GM12878 (cell line): ENCODE results near the gene MRPL57. TPM values are rescaled to one million over a fixed set of nuclear protein-coding genes. Genes with fewer than 3 reads are reported as not detected.

ENCODE experiments used
- ASH2L ChIP-seq: fragments of 300-600, 200-600 bp; sonication (generic); IDR thresholded peaks from 2 replicates; pipeline ENCODE4 v1.6.1; 2017; ENCODE audit warnings: low read depth, mild to moderate bottlenecking, borderline replicate concordance
- CBFB ChIP-seq: IDR thresholded peaks from 2 replicates; pipeline ENCODE4 v1.6.1; 2016; ENCODE audit warnings: antibody characterized with exemption, low read depth
- CBX5 ChIP-seq: sonication (generic); IDR thresholded peaks from 2 replicates; pipeline ENCODE4 v1.6.1; 2016; ENCODE audit warnings: low read depth, moderate library complexity, mild to moderate bottlenecking, inconsistent platforms
- EZH2 ChIP-seq: IDR thresholded peaks from 2 replicates; pipeline ENCODE4 v1.6.1; 2012; ENCODE audit warnings: low read depth, mild to moderate bottlenecking, control low read depth, inconsistent platforms, low read length, borderline replicate concordance; ENCODE audit not compliant: control insufficient read depth
- FOS ChIP-seq: IDR thresholded peaks from 3 replicates; pipeline ENCODE4 v1.6.1; 2011; ENCODE audit warnings: borderline replicate concordance; ENCODE audit not compliant: insufficient read length; ENCODE audit errors: extremely low read depth
- FOXM1 ChIP-seq: IDR thresholded peaks from 2 replicates; pipeline ENCODE4 v1.6.1; 2012; ENCODE audit warnings: low read depth, mild to moderate bottlenecking, inconsistent platforms, low read length, moderate library complexity
- HDAC2 ChIP-seq: fragments of 200-600 bp; sonication (generic); IDR thresholded peaks from 2 replicates; pipeline ENCODE4 v1.6.1; 2017
- MXI1 ChIP-seq: fragments of 150-350 bp; IDR thresholded peaks from 2 replicates; pipeline ENCODE4 v1.6.1; 2011; ENCODE audit warnings: low read depth, mild to moderate bottlenecking, inconsistent platforms, low read length, improper control_type of control experiment
- MYC ChIP-seq: IDR thresholded peaks from 2 replicates; pipeline ENCODE4 v1.6.1; 2011; ENCODE audit warnings: mild to moderate bottlenecking, low read length, moderate library complexity, inconsistent platforms; ENCODE audit not compliant: insufficient read depth, insufficient replicate concordance, insufficient read length, severe bottlenecking
- NFXL1 ChIP-seq: fragments of 450-650 bp; IDR thresholded peaks from 2 replicates; pipeline ENCODE4 v1.6.1; 2017; ENCODE audit warnings: antibody characterized with exemption, mild to moderate bottlenecking, borderline replicate concordance
- NR2C2 ChIP-seq: IDR thresholded peaks from 2 replicates; pipeline ENCODE4 v1.6.1; 2011; ENCODE audit warnings: borderline replicate concordance, low read depth; ENCODE audit not compliant: control insufficient read depth, insufficient read length
- POLR2A ChIP-seq: IDR thresholded peaks from 2 replicates; pipeline ENCODE4 v1.6.1; 2011; ENCODE audit warnings: low read depth, mild to moderate bottlenecking, low read length
- RAD21 ChIP-seq: IDR thresholded peaks from 2 replicates; pipeline ENCODE4 v1.6.1; 2011; ENCODE audit warnings: mild to moderate bottlenecking, low read depth, low read length, moderate library complexity; ENCODE audit not compliant: insufficient read depth
- RCOR1 ChIP-seq: conservative IDR thresholded peaks from 2 replicates; pipeline ENCODE4 v1.6.1; 2012; ENCODE audit warnings: low read depth, low read length, improper control_type of control experiment
- RELA ChIP-seq: fragments of 450-650 bp; IDR thresholded peaks from 2 replicates; pipeline ENCODE4 v1.8.0; 2014; ENCODE audit warnings: borderline replicate concordance; ENCODE audit not compliant: partially characterized antibody
- SMARCA5 ChIP-seq: fragments of 450-650 bp; IDR thresholded peaks from 2 replicates; pipeline ENCODE4 v1.6.1; 2017; ENCODE audit warnings: mild to moderate bottlenecking
- SPI1 ChIP-seq: IDR thresholded peaks from 2 replicates; pipeline ENCODE4 v1.6.1; 2011; ENCODE audit warnings: low read depth, mild to moderate bottlenecking, low read length, moderate library complexity, borderline replicate concordance; ENCODE audit not compliant: insufficient read depth
- SUPT20H ChIP-seq: IDR thresholded peaks from 2 replicates; pipeline ENCODE4 v1.6.1; 2011; ENCODE audit warnings: low read depth, mild to moderate bottlenecking, low read length, moderate library complexity, borderline replicate concordance; ENCODE audit not compliant: control insufficient read depth
- ZBTB11 ChIP-seq: fragments of 450-650 bp; formaldehyde crosslinking; IDR thresholded peaks from 2 replicates; pipeline ENCODE4 v1.5.0; 2022; ENCODE audit warnings: mild to moderate bottlenecking, missing genetic modification characterization
- ZNF384 ChIP-seq: IDR thresholded peaks from 2 replicates; pipeline ENCODE4 v1.6.1; 2012; ENCODE audit warnings: low read depth, mild to moderate bottlenecking, low read length, improper control_type of control experiment, borderline replicate concordance
- polyA plus RNA-seq, 11 experiments: library from polyadenylated mRNA; depleted of rRNA in 4 of 11; unstranded in 6 of 11; stranded (reverse) in 5 of 11; fragments of >200 nt; fragmentation: Nextera tagmentation in 4 of 11; fragmentation: Illumina TruSeq in 1 of 11; extraction: Ambion mirVana in 4 of 11; extraction: Trizol in 1 of 11; gene quantifications; 1 replicate in 1 of 11; 2 replicates in 10 of 11; pipeline versions ENCODE4 v1.2.1 to v1.2.3, GENCODE V29; 2011 to 2016; ENCODE audit warnings: inconsistent platforms in 2 of 11, missing spikeins in 2 of 11, low read depth in 1 of 11
- total RNA-seq, 4 experiments: library from RNA; depleted of rRNA in 3 of 4; stranded (reverse); fragments of >200 nt in 3 of 4; fragmentation: Illumina TruSeq in 1 of 4; extraction: Trizol in 1 of 4; gene quantifications; 2 replicates each; pipeline versions ENCODE4 v1.2.1 to v1.2.3, GENCODE V29; 2013 to 2021
- TF ChIP-seq, protein P1 (sequence below): fragments of 450-650 bp; IDR thresholded peaks from 2 replicates; pipeline ENCODE4 v1.6.1; 2017; ENCODE audit warnings: antibody characterized with exemption, mild to moderate bottlenecking, moderate library complexity
- TF ChIP-seq, protein P2 (sequence below): IDR thresholded peaks from 2 replicates; pipeline ENCODE4 v1.6.1; 2011; ENCODE audit warnings: borderline replicate concordance, low read depth, mild to moderate bottlenecking, moderate library complexity, low read length; ENCODE audit not compliant: insufficient read depth, poor library complexity, severe bottlenecking

MRPL57 gene
- total and polyA plus RNA-seq, 10 of the 15 experiments (the other 5 are each of a cell fraction or from before 2014, with no cell fraction given): 10.5 to 90.6 (median 25.9) TPM

GRCh38 chr13:21176215-21176981, at the start of gene MRPL57, which contains the start of gene SKA3 (continued):
- TF ChIP-seq, protein P1, sequence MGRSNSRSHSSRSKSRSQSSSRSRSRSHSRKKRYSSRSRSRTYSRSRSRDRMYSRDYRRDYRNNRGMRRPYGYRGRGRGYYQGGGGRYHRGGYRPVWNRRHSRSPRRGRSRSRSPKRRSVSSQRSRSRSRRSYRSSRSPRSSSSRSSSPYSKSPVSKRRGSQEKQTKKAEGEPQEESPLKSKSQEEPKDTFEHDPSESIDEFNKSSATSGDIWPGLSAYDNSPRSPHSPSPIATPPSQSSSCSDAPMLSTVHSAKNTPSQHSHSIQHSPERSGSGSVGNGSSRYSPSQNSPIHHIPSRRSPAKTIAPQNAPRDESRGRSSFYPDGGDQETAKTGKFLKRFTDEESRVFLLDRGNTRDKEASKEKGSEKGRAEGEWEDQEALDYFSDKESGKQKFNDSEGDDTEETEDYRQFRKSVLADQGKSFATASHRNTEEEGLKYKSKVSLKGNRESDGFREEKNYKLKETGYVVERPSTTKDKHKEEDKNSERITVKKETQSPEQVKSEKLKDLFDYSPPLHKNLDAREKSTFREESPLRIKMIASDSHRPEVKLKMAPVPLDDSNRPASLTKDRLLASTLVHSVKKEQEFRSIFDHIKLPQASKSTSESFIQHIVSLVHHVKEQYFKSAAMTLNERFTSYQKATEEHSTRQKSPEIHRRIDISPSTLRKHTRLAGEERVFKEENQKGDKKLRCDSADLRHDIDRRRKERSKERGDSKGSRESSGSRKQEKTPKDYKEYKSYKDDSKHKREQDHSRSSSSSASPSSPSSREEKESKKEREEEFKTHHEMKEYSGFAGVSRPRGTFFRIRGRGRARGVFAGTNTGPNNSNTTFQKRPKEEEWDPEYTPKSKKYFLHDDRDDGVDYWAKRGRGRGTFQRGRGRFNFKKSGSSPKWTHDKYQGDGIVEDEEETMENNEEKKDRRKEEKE: no peak
- no peak for TF ChIP-seq ZNF384
- peak; percentile 100 for TF ChIP-seq RCOR1
- no peak for TF ChIP-seq NFXL1
- no peak for TF ChIP-seq SUPT20H
- peak; percentile 39; the same call in 1 of the 2 replicates for TF ChIP-seq FOXM1
- TF ChIP-seq FOS: no peak
- TF ChIP-seq, protein P2, sequence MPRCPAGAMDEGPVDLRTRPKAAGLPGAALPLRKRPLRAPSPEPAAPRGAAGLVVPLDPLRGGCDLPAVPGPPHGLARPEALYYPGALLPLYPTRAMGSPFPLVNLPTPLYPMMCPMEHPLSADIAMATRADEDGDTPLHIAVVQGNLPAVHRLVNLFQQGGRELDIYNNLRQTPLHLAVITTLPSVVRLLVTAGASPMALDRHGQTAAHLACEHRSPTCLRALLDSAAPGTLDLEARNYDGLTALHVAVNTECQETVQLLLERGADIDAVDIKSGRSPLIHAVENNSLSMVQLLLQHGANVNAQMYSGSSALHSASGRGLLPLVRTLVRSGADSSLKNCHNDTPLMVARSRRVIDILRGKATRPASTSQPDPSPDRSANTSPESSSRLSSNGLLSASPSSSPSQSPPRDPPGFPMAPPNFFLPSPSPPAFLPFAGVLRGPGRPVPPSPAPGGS: no peak
- TF ChIP-seq CBFB: peak; percentile 99
- no peak for TF ChIP-seq RAD21
- TF ChIP-seq NR2C2: no peak
- TF ChIP-seq EZH2: no peak
- no peak; the same call in 1 of the 2 replicates for TF ChIP-seq SMARCA5
- TF ChIP-seq HDAC2: 0 out of 2 replicates have a peak, but pooled peaks have one; percentile 55
- TF ChIP-seq MXI1: peak; percentile 98
- no peak for TF ChIP-seq ZBTB11 (CRISPR knock-in tag)
- peak; percentile 98 for TF ChIP-seq POLR2A
- TF ChIP-seq MYC: peak; percentile 72
- no peak for TF ChIP-seq RELA
- TF ChIP-seq SPI1: no peak
- 0 out of 2 replicates have a peak, but pooled peaks have one; percentile 56 for TF ChIP-seq ASH2L
- no peak for TF ChIP-seq CBX5
